ENCODE data around the gene TNS2.
A peak's percentile ranks its signal among the peaks of the same experiment; 100 is the strongest.

TNS2 gene

DNA sequence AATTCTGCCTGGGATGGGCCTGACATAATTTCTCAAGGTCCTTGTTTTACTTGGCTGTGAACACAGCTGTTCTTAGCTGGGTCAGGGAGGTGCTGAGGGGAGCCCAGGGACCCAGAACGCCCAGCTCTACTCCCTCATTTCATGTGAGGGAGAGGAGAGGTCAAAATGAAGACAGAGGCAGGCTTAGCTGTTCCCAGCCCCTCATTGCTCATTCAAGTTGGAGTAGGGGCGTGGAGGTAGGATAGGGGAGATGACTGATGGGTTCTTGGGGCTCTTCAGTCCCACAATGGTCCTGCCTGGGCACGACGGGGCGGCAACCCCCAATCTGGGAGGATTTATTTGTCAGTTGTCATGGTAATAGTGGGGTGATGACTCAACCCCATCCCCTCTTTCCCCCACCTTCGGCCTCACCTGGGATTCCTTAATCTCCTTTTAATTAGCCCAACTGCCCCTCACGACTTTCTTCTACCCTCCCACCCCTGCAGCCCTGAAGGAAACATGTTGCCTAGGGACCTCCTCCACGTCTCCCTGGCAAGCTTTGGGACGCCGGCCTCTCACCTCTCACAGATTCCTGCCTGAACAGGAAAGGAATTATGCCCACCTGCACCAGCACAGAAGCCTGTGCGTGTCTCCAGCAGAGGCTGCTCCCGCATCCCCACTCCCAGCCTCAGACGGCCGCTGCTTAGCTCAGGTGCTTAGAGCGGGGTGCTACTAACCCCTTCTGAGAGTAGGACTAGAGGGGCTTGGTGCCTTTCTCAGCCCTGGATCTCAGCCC, 19.1 kb downstream of the TNS2 start:
- DNase-seq, result no peak

DNA sequence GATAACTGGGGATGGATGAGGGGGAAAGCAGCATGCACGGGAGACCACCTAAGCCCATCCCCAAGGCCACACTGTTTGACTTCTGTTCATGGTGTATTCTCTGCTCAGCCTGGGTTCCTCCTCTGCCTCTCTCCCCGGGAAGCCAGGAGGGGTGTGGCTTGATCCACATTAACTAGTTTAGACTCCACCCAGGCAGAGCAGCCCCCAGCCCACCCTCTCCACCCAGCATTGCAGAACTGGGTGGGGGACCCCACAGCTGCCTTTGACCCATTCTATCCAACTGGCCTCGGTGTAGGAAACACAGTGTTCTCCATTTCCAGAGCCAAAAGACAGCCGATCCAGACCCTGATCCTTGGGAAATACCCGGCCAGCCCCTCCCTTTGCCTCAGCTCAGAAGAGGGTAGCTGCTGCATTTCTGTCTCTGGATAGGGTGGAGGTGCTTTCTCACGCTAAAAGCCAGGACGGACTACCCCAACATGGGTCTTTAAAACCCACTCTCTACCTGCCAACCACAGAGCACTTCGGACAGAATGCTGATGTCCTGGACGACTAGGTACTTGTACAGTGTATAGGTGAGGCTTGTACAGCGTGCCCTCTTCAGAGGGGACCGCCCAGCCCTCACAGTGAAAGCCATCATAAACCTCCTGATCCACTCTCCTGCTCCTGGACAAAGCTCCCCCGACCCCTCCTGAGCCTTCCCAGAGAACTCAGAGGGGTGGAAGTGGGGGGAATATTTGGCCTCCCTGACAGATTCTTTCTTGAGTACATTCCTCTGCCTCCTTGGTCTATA, 20.0 kb downstream of the TNS2 start:
- no peak for DNase-seq

DNA sequence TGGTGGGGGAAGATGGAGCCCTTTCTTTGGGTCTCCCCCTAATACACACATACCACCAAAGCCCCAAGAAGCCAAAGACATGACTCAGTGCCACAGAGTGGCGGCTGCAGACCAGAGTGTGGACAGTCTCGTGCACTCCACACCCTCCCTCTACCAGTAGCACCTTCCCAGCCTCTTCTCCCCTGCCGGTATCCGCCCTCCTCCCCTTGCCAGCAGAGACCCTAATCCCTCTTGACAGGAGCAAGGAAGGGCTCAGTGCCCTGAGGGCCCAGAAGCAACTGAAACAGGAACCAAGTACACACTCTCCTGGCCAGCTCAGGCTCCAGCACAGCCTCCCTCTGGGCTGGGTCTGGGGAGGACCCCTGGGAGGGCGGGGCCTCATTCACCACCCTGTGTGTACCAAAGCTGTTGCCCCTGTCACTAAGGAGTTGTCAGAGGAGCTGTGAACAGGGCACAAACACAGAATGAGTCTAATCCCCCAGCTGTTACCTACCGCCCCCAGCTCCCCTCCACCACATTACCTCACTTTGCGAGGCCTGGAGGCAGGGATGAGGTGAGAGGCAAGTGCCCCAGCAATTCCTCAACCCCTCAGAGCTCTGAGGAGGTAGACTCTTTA, 21.1 kb downstream of the TNS2 start:
- DNase-seq, result peak; percentile 66

DNA sequence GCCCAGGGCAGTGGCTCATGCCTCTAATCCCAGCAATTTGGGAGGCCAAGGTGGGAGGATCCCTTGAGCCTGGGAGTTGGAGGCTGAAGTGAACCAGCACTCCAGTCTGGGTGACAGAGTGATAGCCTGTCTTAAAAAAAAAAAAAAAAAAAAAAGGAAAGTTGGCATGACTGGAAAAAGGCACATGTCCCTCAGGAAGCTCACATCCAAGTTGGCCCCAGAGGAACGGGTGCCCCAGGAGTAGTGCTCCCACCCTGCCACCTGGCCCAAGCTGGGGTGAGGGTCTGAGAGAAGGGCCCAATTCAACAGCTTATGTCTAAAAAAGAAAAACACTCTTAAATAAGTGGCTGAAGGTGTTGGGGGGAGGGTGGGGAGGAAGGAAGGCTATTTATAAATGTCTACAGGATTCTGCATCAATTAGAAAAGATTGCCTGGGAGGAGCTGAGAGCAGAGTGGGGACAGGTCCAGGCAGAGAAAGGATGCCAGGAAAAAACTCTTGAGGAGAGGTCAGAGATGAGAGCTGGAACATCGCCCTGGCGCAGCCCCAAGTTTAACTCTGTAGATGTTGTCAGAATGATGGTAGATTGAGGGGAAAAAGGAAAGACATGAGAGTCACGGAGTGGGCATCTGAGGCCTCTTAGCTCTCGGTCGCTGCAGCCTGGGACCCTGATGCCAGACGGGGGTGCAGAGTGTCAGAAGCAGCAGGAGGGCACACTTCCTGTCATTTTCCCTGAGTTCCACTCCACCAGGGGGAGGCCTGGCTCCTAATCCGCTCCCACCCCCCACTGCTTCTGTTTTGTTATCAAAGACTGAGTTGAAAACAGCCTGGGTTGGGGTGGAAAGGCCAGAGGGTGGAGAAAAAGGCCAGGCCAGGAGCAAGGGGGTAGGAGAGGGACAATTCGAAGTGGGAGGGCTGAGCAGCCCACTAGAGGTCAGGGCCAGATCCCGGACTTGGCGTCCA, 22.0 kb downstream of the TNS2 start:
- DNase-seq, result peak; percentile 55

DNA sequence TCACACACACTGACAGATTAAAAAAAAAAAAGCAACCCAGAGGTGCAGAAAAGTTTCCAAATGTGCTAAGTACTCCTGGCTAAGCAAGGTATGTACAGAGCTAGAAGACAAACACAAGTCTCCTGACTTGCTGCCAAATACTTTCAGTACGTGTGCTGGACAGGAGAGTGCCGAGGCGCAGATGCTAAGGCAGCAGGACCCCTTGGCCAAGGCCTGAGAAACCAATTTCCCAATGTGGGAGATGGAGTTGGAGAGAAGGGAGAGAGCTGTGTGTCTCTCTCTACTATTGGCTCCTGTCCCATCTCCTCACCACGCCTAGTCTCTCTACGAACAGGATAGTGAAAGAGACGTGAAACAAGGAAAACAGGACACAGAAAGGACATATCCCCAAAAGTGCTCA, 24.0 kb downstream of the TNS2 start:
- DNase-seq, result no peak

DNA sequence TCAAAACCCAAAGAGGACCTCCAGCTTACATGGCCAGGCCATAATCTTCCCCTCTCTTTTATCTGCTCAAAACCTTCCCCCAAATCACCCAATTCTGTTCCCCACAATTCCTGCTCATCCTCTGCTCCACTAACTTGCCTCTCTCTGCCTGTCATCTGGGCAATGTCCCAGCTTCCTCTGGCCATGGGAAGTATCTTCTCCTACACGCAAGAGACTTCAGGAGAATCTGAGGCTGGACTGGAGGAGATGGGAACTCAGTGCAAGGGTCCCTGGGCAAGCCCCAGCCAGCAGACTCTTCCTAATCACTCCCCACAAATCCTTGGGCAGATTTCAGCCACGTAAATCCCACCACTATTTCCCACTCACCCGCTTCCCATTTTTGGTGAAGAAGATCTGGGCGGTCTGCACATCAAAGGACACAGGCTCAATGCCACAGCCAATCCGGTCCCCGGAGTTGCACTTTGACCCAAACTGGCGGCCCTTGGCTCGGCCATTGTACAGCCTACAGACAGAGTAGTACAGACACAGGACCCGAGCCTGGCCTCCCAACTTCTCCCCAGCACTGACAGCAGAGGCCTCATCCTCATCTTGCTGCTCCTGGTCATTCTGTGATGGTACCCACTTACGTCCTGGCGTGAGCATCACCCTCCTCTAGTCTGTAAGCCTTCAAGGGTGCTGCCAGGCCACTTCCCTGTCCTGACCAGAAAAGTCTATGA, 24.6 kb downstream of the TNS2 start:
- DNase-seq, result no peak

DNA sequence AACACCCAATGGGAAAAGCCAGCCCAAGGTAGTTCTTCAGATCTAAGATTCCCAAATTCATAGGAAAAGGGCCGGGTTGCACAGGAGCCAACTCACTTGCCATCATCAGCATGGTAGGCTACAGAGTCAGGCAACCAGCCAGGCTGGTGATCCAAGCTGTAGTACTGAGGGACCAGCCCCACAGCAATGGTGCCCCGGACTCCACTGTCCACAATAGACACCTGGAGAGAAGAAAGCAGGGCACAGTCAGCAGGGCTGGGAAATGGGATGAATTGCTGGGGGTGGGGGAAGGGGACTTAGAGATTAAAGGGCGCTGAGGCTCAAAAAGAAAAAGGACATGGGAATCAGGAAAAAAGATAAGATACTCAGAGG, 25.1 kb downstream of the TNS2 start:
- no peak for DNase-seq

DNA sequence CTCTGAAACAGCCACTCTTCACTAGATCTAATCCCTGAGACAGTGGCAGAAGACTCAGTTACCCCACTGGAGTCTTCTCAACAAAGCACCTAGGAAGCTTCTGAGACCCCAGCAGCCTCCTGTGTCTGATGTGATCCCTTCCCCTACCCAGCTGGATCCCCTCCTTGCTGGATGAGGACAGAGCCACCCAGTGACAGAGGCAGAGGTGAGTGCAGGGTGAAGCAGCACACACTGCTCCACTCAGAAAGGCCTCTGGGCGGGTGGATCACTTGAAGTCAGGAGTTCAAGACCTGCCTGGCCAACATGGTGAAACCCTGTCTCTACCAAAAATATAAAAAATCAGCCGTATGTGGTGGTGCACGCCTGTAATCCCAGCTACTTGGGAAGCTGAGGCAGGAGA, 26.6 kb downstream of the TNS2 start:
- no peak for DNase-seq

DNA sequence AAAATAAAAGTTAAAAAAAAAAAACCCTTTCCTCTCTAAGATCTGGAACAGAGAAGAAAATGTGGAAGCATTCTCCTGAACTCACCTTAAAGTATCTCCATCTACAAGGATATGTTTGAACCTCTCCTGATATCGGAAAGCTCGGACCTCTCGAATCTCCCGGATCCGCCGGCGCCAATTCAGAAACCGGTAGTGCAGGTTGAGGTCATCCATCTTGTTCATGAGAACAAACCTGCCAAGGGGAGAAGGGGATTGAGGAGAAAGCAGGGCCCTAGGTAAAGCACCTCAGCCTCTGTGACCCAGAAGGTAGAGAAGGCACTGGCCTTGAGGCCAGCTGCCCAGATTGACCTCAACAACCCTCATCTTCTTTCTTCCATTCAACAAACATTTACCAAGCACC, 27.2 kb downstream of the TNS2 start:
- DNase-seq, result no peak

DNA sequence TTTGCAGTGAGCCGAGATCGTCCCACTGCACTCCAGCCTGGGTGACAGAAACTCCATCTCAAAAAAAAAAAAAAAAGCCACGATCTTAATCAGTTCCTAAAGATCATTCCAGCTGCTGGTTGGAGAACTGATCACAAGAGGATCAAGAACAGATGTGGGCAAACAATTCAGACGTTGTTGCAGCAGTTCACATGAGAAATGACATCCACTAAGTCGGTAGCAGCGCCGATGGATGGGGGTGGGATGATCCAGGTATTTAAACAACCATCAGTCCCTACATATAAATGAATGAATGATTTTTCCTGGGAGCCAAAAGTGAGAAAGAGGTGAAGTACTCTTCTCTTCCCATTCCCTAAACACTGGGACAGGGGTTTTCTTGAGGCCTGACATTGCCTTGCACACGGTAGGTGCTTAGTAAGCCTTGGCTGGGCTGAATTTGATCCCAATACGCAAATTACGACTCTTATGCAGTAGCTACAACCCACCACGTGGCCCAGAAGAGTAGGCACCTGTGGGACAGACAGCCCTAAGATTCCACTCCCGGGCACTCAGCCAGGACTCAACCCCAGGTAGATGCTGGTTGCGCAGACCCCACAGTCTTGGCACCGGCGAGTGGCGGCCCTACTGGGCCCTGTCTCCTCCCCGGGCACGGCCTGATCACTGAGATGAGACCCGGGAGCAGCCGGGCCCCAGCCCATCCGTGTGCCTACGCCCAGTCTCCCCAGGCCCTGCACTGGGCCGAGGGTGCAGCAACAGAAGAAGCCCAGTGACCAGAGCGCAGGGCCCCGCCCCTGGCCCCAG, 28.8 kb downstream of the TNS2 start:
- DNase-seq, result no peak

DNA sequence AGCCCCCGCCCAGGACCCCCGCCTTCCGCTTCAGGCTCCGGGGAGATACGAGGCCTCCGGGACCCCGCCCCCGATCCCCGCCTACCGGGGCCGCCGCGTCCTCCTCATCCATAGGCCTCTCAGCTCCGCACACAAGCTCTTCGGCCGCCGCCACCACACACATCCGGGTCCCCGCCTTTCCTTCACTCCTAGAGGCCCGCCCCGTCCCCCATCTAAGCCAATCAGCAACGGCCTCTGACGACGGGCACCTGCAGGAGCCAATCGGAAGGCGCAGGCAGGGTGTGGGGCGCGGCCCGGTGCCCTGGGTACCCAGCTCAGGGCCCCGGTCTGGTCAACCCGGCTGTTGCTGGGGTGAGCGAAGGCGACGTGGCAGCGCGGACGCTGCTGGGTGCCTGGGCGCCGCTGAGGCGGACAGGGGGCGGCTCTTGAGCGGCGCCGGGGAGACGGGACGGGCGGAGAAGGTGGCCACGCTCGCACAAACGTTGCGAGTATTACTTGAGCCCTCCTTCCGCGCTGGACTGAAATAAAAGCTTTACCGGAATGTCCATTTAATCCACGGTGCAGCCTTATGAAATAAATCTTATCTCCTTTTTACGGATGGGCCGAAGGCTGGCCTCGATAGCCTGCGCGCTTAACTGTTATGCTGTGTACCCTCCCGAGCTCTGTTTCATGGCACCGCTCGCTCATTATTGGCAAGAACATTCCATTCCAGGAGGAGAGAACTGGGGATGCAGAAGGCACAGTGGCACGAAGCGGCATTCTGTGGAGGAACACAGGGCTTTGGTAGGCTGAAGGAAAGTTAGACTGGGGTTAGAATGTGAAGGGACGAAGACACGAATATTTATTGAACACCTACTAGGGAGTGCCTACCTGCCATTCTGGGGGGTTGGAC, 29.6 kb downstream of the TNS2 start, which contains the start of gene SPRYD3:
Gene SPRYD3, minus strand, starts transcription at position 165 of the 892 bp plus-strand sequence. Its CDS starts 57 bp downstream, at position 108.
- peak; percentile 98 for DNase-seq

DNA sequence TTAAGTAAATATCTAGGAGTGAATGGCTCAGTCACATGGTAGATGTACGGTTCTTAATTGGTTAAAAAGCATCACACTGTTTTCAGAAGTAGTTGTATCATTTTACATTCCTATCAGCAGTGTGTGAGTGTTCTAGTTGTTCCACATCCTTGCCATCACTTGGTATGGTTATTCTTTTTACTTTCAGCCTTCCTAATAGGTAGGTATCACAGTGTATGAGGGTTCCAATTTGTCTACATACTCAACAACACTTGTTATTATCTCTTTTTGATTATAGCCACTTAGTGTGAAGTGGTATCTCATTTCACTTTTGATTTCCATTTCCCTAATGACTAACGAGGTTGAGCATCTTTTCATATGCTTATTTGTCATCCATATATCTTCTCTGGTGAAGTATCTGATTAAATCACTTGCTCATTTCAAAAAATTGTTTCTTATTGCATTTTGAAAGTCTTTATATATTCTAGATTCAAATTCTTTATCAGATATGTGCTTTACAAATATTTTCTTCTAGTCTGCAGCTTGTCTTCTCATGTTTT, 32.8 kb downstream of the TNS2 start:
- no peak for DNase-seq

DNA sequence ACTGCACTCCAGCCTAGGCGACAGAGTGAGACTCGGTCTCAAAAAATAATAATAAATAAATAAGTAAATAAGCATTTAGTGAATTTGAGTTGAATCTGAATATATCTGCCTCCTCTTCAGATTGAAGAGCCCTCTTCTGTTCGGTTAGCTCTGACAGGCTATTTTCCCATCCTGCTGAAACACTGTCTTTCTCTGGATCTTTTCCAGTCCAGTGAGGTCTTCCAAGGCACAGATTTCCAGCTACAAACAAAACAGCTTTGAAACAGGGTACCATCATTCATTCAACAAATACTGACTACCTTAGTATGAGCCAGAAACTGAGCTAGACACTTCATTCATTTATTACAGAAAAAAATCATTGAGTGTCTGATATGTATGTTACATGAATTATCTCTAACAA, 36.5 kb downstream of the TNS2 start:
- DNase-seq, result no peak

DNA sequence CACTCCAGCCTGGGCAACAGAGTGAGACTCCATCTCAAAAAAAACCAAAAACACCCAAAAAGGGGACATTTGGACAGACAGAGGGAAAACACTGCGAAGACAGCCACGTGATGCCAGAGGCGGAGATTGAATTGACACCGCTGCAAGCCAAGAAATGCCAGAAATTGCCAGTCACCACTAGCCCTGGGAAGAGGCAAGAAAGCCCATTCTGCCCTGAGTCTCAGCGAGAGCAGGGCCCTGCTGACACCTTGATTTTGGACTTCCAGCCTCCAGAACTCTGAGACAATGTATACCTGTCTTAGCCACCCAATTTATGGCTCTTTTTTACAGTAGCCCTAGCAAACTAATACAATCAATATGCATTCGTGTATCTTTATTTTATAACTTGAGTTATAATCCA, 40.2 kb downstream of the TNS2 start:
- no peak for DNase-seq

DNA sequence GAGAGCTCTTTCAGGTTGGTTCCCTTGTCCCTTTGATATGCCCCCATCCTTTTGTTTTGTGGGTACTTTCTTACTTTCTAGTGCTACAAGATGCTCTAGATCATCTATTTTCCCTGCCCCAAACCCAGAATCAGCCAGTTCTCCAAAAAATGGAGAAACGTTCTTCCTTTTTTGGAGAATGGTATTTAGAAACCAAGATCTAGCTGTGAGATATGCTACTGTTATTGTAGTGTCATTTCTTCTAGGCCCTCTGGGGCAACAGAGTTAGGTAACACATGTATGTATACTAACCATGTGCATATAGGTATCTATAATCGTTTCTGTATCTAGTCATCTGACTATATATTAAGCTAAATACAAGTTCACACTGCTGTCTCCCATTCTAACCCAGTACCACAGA, 40.7 kb downstream of the TNS2 start:
- DNase-seq, result no peak

DNA sequence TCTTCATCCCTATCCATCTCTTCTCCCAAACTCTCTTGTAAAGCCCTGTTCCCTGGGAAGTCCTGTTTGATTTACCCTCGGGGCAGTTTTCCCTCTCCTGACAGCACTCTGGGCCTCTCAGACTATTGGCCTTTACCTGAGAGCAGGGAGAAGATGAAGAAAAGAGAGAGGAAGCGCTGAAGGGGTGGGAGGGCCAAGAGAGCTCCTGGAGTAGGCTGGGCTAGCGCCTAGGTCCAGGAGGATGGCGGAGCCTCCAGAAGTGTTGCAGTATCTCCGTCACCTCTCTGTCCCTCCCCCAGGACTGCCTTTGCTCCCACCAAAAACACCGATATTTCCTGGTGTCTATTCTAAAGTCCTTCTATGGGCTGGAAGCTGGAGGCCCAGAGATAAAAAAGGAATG, 41.9 kb downstream of the TNS2 start:
- no peak for DNase-seq

DNA sequence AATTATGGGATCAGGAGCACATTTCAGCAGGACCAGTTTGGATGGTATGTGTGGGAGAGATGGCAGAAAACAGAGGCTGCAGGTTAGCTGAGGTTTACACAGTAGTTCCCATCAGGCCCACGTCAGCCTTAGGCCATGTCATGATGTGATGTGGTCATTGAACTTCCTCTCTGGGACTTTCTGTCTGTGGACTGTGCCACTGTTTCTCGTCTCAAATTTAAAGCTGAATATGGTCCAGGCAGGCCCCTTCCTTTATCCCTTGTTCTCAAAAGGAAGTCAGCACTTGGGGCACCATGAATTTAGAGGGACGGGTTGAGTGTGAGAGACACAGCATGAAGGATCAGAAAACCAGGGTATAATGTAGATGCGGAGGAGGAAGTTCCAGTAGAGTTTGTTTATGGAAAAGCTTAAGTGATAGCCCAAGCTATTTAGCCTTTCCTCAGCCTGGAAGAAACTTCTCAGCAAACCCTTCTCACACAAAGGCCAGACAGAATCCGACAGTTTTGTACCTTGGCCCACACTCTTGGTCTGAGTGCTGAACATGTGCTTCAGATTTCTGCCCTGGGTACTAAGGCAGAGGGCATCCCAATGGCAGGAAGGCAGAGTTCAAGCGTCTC, 44.0 kb downstream of the TNS2 start:
- no peak for DNase-seq

DNA sequence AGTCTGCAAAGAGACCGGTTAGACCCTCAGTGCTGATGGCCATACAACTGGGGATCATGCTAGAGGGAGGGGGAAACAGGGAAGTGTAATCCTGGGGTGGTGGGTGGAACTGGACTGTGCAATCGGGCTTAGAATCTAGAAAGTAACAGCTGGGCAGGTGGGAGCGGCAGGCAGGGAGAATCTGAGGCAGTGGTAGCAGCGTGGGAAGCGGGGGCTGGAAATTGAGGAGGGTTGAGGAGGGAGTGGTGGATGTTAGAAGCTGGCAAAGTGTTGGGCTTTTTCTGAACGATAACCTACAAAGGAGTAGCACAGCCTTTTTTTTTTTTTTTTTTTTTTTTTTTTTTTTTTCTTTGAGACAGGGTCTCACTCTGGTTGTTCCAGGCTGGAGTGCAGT, 44.5 kb downstream of the TNS2 start:
- no peak for DNase-seq
